IPS DF 19.7 (cell line): ENCODE measurements around the gene SUDS3.

Experiments
- DNase-seq: peaks from one replicate; pipeline ENCODE4 v3.0.0-alpha.2; 2013; ENCODE audit warnings: low read depth, low spot score

The SUDS3 gene

GRCh38 chr12:118447181-118447580 lies 70.8 kb downstream of the SUDS3 start:
- no peak for DNase-seq

GRCh38 chr12:118448341-118448740 lies 72.0 kb downstream of the SUDS3 start:
- no peak for DNase-seq

DNA sequence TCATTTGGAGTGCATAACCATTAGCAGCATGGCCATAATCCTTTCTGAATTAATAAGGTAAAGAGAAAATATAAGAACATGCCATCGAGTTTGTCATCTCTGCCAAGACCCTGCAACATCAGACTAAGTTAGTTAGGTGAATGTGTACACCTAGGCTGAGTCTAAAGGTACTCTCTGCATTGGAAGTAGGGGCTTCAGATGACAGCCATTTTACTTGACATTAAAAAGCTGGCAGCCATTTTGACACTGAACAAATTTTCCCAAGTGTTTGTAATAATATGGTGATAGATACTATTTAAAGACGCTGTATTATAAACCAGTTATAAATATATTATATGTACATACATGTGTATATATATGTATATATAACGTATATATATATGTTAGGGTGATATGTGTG lies 79.0 kb downstream of the SUDS3 start:
- DNase-seq = no peak

GRCh38 chr12:118456741-118457140 lies 80.4 kb downstream of the SUDS3 start:
- no peak for DNase-seq

- no peak for DNase-seq
These were observed 82.8 kb downstream of the SUDS3 start for GRCh38 chr12:118459110-118459509.

- DNase-seq = no peak
These were observed 87.3 kb downstream of the SUDS3 start for GRCh38 chr12:118463677-118464076.

GRCh38 chr12:118465706-118466105 lies 89.4 kb downstream of the SUDS3 start:
- no peak for DNase-seq
